Activated gamma-delta T cell (primary cell): Measurements from ENCODE around the gene DOCK2.
"Not testable (repeated sequence)": the region's sequence is repeated elsewhere in the genome, so short reads cannot be mapped to it uniquely, and the experiment has no call there.

Experiments
- DNase-seq: peaks from one replicate; lab custom pipeline; 2025; lab: John Stamatoyannopoulos, UW

DOCK2 gene

GRCh38 chr5:169756071-169756765, 119.1 kb downstream of the DOCK2 start:
- no peak for DNase-seq

GRCh38 chr5:169757016-169757415, 119.9 kb downstream of the DOCK2 start:
- DNase-seq, result no peak

GRCh38 chr5:169758886-169759285, 121.8 kb downstream of the DOCK2 start:
- no peak for DNase-seq

GRCh38 chr5:169760229-169760628, 123.2 kb downstream of the DOCK2 start:
- no peak for DNase-seq

GRCh38 chr5:169762338-169763095, 125.4 kb downstream of the DOCK2 start:
- no peak for DNase-seq

- no peak for DNase-seq
Measured at GRCh38 chr5:169763376-169764017, 126.4 kb downstream of the DOCK2 start.

- no peak for DNase-seq
Measured at GRCh38 chr5:169764018-169764378, 126.9 kb downstream of the DOCK2 start.

- DNase-seq, result no peak
Measured at GRCh38 chr5:169765176-169765996, 128.3 kb downstream of the DOCK2 start.

- DNase-seq, result not testable (repeated sequence)
Measured at GRCh38 chr5:169766943-169767342, 129.9 kb downstream of the DOCK2 start.

GRCh38 chr5:169767938-169768337, 130.9 kb downstream of the DOCK2 start:
- DNase-seq, result no peak

- DNase-seq, result no peak
Measured at GRCh38 chr5:169768416-169768815, 131.3 kb downstream of the DOCK2 start.

GRCh38 chr5:169770109-169770508, 133.0 kb downstream of the DOCK2 start:
- DNase-seq, result no peak

- DNase-seq, result no peak
Measured at GRCh38 chr5:169772256-169772655, 135.2 kb downstream of the DOCK2 start.

GRCh38 chr5:169772688-169773087, 135.6 kb downstream of the DOCK2 start:
- no peak for DNase-seq

- DNase-seq, result no peak
Measured at GRCh38 chr5:169777159-169777558, 140.1 kb downstream of the DOCK2 start.

- DNase-seq, result no peak
Measured at GRCh38 chr5:169778622-169779596, 141.8 kb downstream of the DOCK2 start.

- no peak for DNase-seq
Measured at GRCh38 chr5:169781420-169782345, 144.6 kb downstream of the DOCK2 start.

- DNase-seq, result no peak
Measured at GRCh38 chr5:169785771-169786618, 148.9 kb downstream of the DOCK2 start.

GRCh38 chr5:169788168-169788567, 151.1 kb downstream of the DOCK2 start:
- no peak for DNase-seq
